Cardiac fibroblast (primary cell): ENCODE data around the gene USP28.

Experiments
- DNase-seq, 2 donors: peaks; one replicate each; pipeline versions ENCODE4 v3.0.0 to v3.0.0-alpha.2; 2010; ENCODE audit warnings: low read depth in 2 of 2
- H3K4me3 ChIP-seq, 2 donors: replicated peaks in 1 of 2; 1 replicate in 1 of 2; 2 replicates in 1 of 2; pipeline ENCODE4 v1.5.1; 2011; ENCODE audit warnings: low read depth in 2 of 2, low read length in 2 of 2, mild to moderate bottlenecking in 2 of 2, moderate library complexity in 1 of 2
- CTCF ChIP-seq: IDR thresholded peaks from one replicate; pipeline ENCODE4 v1.5.1; 2011; ENCODE audit warnings: low read depth, mild to moderate bottlenecking, low read length, inconsistent platforms

USP28 gene

GRCh38 chr11:113828191-113828590 lies 47.2 kb downstream of the USP28 start:
- TF ChIP-seq CTCF, result no peak
- no peak overlapping the region for H3K4me3 ChIP-seq
- no peak for DNase-seq

GRCh38 chr11:113827477-113827876 lies 47.9 kb downstream of the USP28 start:
- TF ChIP-seq CTCF, result no peak
- DNase-seq, result no peak

GRCh38 chr11:113818426-113818825 lies 56.9 kb downstream of the USP28 start:
- TF ChIP-seq CTCF, result no peak

More at GRCh38 chr11:113827477-113827876, 47.9 kb downstream of the USP28 start:
- no peak overlapping the region for H3K4me3 ChIP-seq

DNA sequence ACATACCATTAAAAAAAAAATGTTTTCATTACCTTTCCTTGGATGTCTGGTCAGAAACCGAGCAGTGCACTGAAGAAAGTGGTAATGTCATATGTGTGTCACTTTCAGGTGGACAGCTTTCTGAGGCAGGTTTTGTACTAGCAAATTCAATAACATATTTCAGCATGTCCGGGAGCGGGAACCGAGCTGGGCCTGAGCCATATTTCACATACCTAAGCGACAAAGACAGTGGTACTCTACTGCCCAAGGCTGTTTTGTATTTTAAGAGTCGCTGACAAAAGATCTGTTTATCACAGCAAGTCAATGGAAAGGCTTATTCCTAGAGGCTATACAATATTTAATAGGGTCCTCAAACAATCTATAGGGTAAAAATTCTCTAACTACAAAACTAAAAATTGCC lies 57.7 kb downstream of the USP28 start:
- TF ChIP-seq CTCF, result no peak

More at GRCh38 chr11:113818426-113818825, 56.9 kb downstream of the USP28 start:
- H3K4me3 ChIP-seq, result no peak overlapping the region
- DNase-seq, result peak; percentile 5 to 14

DNA sequence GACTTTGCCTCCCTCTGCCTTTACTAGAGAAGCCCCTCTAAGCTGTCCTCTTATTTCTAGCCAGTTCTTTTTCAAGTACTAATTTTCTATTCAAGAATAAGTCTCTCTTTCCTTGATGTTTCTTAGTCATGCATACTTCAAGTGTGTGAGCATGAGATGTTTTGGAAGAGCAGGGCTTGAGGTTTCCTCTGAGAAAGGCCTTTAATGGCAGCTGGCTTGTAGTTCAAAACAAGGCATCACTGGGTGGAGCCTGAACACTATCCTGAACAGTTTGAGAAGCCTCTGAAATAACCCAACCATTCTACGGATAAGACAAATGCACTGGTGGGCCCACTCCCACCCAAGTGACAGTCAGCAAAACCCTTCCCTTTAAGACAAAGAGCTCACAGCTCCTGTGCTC lies 58.2 kb downstream of the USP28 start:
- H3K4me3 ChIP-seq, result no peak overlapping the region
- DNase-seq, result no peak
- no peak for TF ChIP-seq CTCF

More for the DNA sequence above, 57.7 kb downstream of the USP28 start:
- DNase-seq, result no peak
- H3K4me3 ChIP-seq, result no peak overlapping the region

- DNase-seq, result no peak
- no peak for TF ChIP-seq CTCF
- H3K4me3 ChIP-seq, result no peak overlapping the region
Observed at GRCh38 chr11:113814181-113814580, 61.2 kb downstream of the USP28 start.

- no peak for DNase-seq
- TF ChIP-seq CTCF, result no peak
- no peak overlapping the region for H3K4me3 ChIP-seq
Observed at GRCh38 chr11:113808931-113809330, 66.4 kb downstream of the USP28 start.
